Smooth muscle cell (in vitro differentiated cells): Measurements from ENCODE around the gene SYNE1. TPM values are rescaled to one million over a fixed set of nuclear protein-coding genes. Genes with fewer than 3 reads are reported as not detected.
A peak's percentile ranks its signal among the peaks of the same experiment; 100 is the strongest.

Source experiments
- DNase-seq: peaks from one replicate; lab custom pipeline; 2025; ENCODE audit not compliant: unreplicated experiment; lab: John Stamatoyannopoulos, UW
- H2AFZ ChIP-seq: fragments of 200-600 bp; sonication (generic); 2 replicates; pipeline ENCODE4 v1.6.0; 2016; ENCODE audit warnings: antibody characterized with exemption, low read depth, mild to moderate bottlenecking
- H3F3A ChIP-seq: fragments of 200-600 bp; sonication (generic); 2 replicates; pipeline ENCODE4 v1.6.0; 2017; ENCODE audit warnings: antibody characterized with exemption, low read depth
- H3K27ac ChIP-seq: fragments of 200-600 bp; sonication (generic); 2 replicates; pipeline ENCODE4 v1.5.1; 2016; ENCODE audit warnings: low read depth, mild to moderate bottlenecking
- H3K27me3 ChIP-seq: fragments of 200-600 bp; sonication (generic); 2 replicates; pipeline ENCODE4 v1.6.1; 2016; ENCODE audit warnings: low read depth, mild to moderate bottlenecking
- H3K36me3 ChIP-seq: fragments of 200-600 bp; sonication (generic); 2 replicates; pipeline ENCODE4 v1.5.1; 2016; ENCODE audit warnings: low read depth
- H3K4me1 ChIP-seq: fragments of 200-600 bp; sonication (generic); 2 replicates; pipeline ENCODE4 v1.5.1; 2016; ENCODE audit warnings: low read depth
- H3K4me2 ChIP-seq: fragments of 200-600 bp; sonication (generic); 2 replicates; pipeline ENCODE4 v1.6.0; 2016; ENCODE audit warnings: mild to moderate bottlenecking
- H3K4me3 ChIP-seq: fragments of 200-600 bp; sonication (generic); 2 replicates; pipeline ENCODE4 v1.5.1; 2016; ENCODE audit warnings: mild to moderate bottlenecking
- H3K79me2 ChIP-seq: fragments of 200-600 bp; sonication (generic); 2 replicates; pipeline ENCODE4 v1.6.0; 2016; ENCODE audit warnings: low read depth, mild to moderate bottlenecking
- H3K9ac ChIP-seq: fragments of 200-600 bp; sonication (generic); 2 replicates; pipeline ENCODE4 v1.6.0; 2016; ENCODE audit warnings: low read depth
- H3K9me3 ChIP-seq: fragments of 200-600 bp; sonication (generic); replicated peaks from 2 replicates; pipeline ENCODE4 v1.5.1; 2016; ENCODE audit warnings: low read depth
- H4K20me1 ChIP-seq: fragments of 200-600 bp; sonication (generic); 2 replicates; pipeline ENCODE4 v1.6.0; 2016; ENCODE audit warnings: low read depth
- WGBS: methylation state at CpG from one replicate; pipeline ENCODE4 v1.1.7; 2016; ENCODE audit warnings: low lambda C conversion rate; 5-methylcytosine and 5-hydroxymethylcytosine counted together
- polyA plus RNA-seq: library from polyadenylated mRNA; unstranded; fragments of >200 nt; fragmentation: Nextera tagmentation; extraction: Ambion mirVana; gene quantifications from 2 replicates; pipeline ENCODE4 v1.2.1, GENCODE V29; 2016
- total RNA-seq: library from RNA; depleted of rRNA; stranded (reverse); fragments of >200 nt; gene quantifications from 2 replicates; pipeline ENCODE4 v1.2.3, GENCODE V29; 2014
- TF ChIP-seq, protein P1 (sequence below): fragments of 200-600 bp; sonication (generic); IDR thresholded peaks from 2 replicates; pipeline ENCODE4 v1.5.1; 2017; ENCODE audit warnings: borderline replicate concordance, mild to moderate bottlenecking, antibody characterized with exemption; ENCODE audit not compliant: insufficient read depth, poor library complexity, severe bottlenecking

SYNE1 gene
- total and polyA plus RNA-seq, 2 experiments from 2014 or later: 18.2 to 56.2 TPM

DNA sequence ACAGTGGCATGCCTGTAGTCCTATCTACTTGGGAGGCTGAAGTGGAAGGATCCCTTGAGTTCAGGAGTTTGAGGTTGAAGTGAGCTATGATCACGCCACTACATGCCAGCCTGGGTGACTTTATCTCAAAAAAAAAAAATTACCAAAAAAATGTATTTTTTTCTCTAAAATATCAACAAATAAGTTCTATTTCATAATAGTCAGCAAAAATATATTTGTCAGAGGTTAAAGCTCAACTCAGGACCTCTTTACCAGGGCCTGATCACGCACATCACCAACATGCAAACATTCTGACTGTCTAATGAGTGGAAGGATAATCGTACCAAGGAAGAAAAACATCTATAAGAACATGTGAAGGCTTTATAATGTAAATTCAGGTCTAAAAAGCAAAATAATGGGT, 387.0 kb downstream of the SYNE1 start:
- H2AFZ ChIP-seq: no peak overlapping the region
- no peak overlapping the region for H3K4me2 ChIP-seq
- no peak for DNase-seq
- H3K79me2 ChIP-seq: no peaks in the 10 kb centered on the region
- WGBS: 97% methylated on average over 3 of the region's 3 CpGs
- peaks cover 6% of the 10 kb centered on the region for H3K4me1 ChIP-seq
- no peak overlapping the region for H3K9ac ChIP-seq
- H3K36me3 ChIP-seq: peaks cover 27% of the 10 kb centered on the region
- H3K27ac ChIP-seq: no peak overlapping the region
- no peaks in the 10 kb centered on the region for H3K27me3 ChIP-seq
- H3K9me3 ChIP-seq: no peaks in the 10 kb centered on the region
- TF ChIP-seq, protein P1, sequence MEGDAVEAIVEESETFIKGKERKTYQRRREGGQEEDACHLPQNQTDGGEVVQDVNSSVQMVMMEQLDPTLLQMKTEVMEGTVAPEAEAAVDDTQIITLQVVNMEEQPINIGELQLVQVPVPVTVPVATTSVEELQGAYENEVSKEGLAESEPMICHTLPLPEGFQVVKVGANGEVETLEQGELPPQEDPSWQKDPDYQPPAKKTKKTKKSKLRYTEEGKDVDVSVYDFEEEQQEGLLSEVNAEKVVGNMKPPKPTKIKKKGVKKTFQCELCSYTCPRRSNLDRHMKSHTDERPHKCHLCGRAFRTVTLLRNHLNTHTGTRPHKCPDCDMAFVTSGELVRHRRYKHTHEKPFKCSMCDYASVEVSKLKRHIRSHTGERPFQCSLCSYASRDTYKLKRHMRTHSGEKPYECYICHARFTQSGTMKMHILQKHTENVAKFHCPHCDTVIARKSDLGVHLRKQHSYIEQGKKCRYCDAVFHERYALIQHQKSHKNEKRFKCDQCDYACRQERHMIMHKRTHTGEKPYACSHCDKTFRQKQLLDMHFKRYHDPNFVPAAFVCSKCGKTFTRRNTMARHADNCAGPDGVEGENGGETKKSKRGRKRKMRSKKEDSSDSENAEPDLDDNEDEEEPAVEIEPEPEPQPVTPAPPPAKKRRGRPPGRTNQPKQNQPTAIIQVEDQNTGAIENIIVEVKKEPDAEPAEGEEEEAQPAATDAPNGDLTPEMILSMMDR: no peak
- no peak overlapping the region for H3K4me3 ChIP-seq
- no peaks in the 10 kb centered on the region for H4K20me1 ChIP-seq
- H3F3A ChIP-seq: peaks cover 7% of the 10 kb centered on the region

DNA sequence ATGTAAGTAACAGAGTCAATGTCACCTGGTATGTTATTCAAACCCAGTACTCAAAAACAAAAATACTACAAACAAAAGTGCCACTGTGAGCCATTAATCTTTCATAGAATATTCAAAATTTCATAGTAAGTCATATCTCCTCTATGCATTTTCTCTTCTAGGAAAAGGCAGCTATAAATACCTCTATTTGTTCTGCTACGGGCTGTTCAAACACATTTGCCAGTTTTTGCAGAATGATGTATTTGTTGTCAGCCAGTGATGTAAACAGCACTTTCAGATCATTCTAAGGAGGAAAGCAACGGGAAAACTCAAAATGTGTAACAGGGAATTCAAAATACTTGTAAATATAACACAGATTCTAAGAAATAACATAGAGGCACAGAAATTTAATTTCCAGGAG, 388.2 kb downstream of the SYNE1 start:
- no peak overlapping the region for H3K4me2 ChIP-seq
- H3K27me3 ChIP-seq: no peaks in the 10 kb centered on the region
- no peak overlapping the region for H3K4me3 ChIP-seq
- H3F3A ChIP-seq: peaks cover 13% of the 10 kb centered on the region
- H3K4me1 ChIP-seq: peaks cover 13% of the 10 kb centered on the region
- no peaks in the 10 kb centered on the region for H4K20me1 ChIP-seq
- no peak for DNase-seq
- no peak overlapping the region for H3K27ac ChIP-seq
- no peaks in the 10 kb centered on the region for H3K9me3 ChIP-seq
- H3K79me2 ChIP-seq: no peaks in the 10 kb centered on the region
- peaks cover 25% of the 10 kb centered on the region for H3K36me3 ChIP-seq
- TF ChIP-seq, protein P1: no peak
- no peak overlapping the region for H2AFZ ChIP-seq
- no peak overlapping the region for H3K9ac ChIP-seq
- 49% methylated on average over 2 of the region's 2 CpGs for WGBS

DNA sequence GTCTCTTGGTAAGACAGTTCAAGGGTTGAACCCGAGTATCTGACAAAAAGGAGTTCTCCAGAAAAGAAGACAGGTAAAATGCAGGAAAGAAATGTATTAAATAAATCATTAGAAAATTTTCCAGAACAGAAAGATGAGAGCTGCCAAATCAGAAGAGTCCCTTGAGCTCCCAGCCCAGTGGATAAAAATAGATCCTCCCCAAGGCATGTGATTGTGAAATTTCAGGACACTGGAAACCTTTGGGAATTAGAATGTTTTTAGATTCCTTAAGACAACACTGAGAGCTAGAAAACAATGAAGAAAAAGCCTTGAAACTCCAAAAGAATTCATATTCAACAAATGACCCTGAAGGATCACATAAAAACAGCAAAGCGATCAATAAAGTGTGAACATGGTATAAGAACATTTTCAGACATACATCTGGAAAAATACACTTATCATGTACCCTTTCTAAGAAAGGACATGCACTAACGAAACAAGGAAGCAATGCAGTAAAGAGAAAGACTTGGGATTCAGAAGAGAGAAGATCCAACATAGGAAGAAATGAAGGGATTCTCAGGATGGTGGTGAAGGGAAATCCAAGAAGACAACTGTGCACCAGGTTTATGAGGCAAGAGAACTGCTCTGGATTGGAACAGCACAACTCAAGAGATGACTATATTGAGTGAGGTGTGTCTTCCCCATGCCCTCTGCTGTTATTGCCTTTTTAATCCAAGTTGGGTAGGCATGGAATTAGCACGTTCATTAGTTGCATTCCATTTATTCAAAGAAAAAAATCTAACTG, 390.4 kb downstream of the SYNE1 start:
- DNase-seq: no peak
- TF ChIP-seq, protein P1: no peak
- no peaks in the 10 kb centered on the region for H3K27me3 ChIP-seq
- 97% methylated on average over 4 of the region's 4 CpGs for WGBS
- H3K36me3 ChIP-seq: peaks cover 21% of the 10 kb centered on the region
- no peaks in the 10 kb centered on the region for H3K79me2 ChIP-seq
- peaks cover 13% of the 10 kb centered on the region for H3K4me1 ChIP-seq
- H3K4me2 ChIP-seq: peak overlapping the region; percentile 32
- H3K9me3 ChIP-seq: no peaks in the 10 kb centered on the region
- H2AFZ ChIP-seq: no peak overlapping the region
- H3K4me3 ChIP-seq: no peak overlapping the region
- no peaks in the 10 kb centered on the region for H4K20me1 ChIP-seq
- no peak overlapping the region for H3K9ac ChIP-seq
- H3F3A ChIP-seq: peaks cover 13% of the 10 kb centered on the region
- no peak overlapping the region for H3K27ac ChIP-seq
